ENCODE data around the gene PDZRN3.

PDZRN3 gene

GRCh38 chr3:73352841-73353645 is 271.7 kb downstream of the PDZRN3 start:
- Histone ChIP-seq H3K9me3 (ENCODE audit: insufficient read depth, low read depth, low read length) (no peaks in the 10 kb centered on the region), H3K79me2 (ENCODE audit: control insufficient read depth, insufficient read depth, low read length, poor library complexity) (no peaks in the 10 kb centered on the region), H3K4me1 (ENCODE audit: control insufficient read depth in 1 of 2, insufficient read depth in 2 of 2, low read length in 2 of 2) (peaks cover 0 to 3% of the 10 kb centered on the region in 2 experiments), H2BK12ac (ENCODE audit: low read length) (no peak overlapping the region), H3K27me3 (ENCODE audit: insufficient read depth, low read length) (no peaks in the 10 kb centered on the region), H3K4ac (ENCODE audit: low read depth, low read length) (no peak overlapping the region), H2BK5ac (ENCODE audit: low read depth, low read length, poor library complexity) (no peak overlapping the region), H4K12ac (ENCODE audit: low read depth, low read length) (no peak overlapping the region), H2AK5ac (ENCODE audit: low read length) (no peak overlapping the region), H3K14ac (ENCODE audit: low read length) (no peak overlapping the region), H3K18ac (ENCODE audit: low read length) (no peak overlapping the region), H2AFZ (ENCODE audit: insufficient read depth, low read length, poor library complexity) (no peak overlapping the region), H4K8ac (ENCODE audit: low read depth, low read length) (no peak overlapping the region), H3K36me3 (ENCODE audit: control insufficient read depth in 1 of 2, insufficient read depth in 2 of 2, low read length in 2 of 2) (no peaks in the 10 kb centered on the region), H3K23ac (ENCODE audit: low read length) (no peak overlapping the region), H3K27ac (ENCODE audit: low read depth, low read length) (no peak overlapping the region), H3K4me2 (ENCODE audit: low read length) (no peak overlapping the region), H3K4me3 (ENCODE audit: low read depth, low read length) (no peak overlapping the region), H2BK120ac (ENCODE audit: insufficient read depth, low read length, poor library complexity) (no peak overlapping the region), H4K91ac (ENCODE audit: low read depth, low read length) (no peak overlapping the region), H3K9ac (ENCODE audit: low read length) (no peak overlapping the region), H3K79me1 (ENCODE audit: low read length) (peaks cover 2% of the 10 kb centered on the region)
- no peak for DNase-seq
- WGBS (ENCODE audit: extremely low coverage, insufficient coverage, insufficient read length): 100% methylated on average over 1 of the region's 8 CpGs

GRCh38 chr3:73351423-73352071 is 273.2 kb downstream of the PDZRN3 start:
- no peak overlapping the region for H3K9ac ChIP-seq (ENCODE audit: low read length)
- no peak overlapping the region for H3K4ac ChIP-seq (ENCODE audit: low read depth, low read length)
- H4K8ac ChIP-seq (ENCODE audit: low read depth, low read length): no peak overlapping the region
- no peak overlapping the region for H3K27ac ChIP-seq (ENCODE audit: low read depth, low read length)
- no peak overlapping the region for H2BK120ac ChIP-seq (ENCODE audit: insufficient read depth, low read length, poor library complexity)
- no peaks in the 10 kb centered on the region for H3K9me3 ChIP-seq (ENCODE audit: insufficient read depth, low read depth, low read length)
- H2AK5ac ChIP-seq (ENCODE audit: low read length): no peak overlapping the region
- H3K36me3 ChIP-seq (ENCODE audit: control insufficient read depth in 1 of 2, insufficient read depth in 2 of 2, low read length in 2 of 2): no peaks in the 10 kb centered on the region
- no peak overlapping the region for H4K91ac ChIP-seq (ENCODE audit: low read depth, low read length)
- no peak overlapping the region for H3K23ac ChIP-seq (ENCODE audit: low read length)
- no peak overlapping the region for H4K12ac ChIP-seq (ENCODE audit: low read depth, low read length)
- H3K4me3 ChIP-seq (ENCODE audit: low read depth, low read length): no peak overlapping the region
- no CpG with 5 or more reads among the region's 9 CpGs for WGBS (ENCODE audit: extremely low coverage, insufficient coverage, insufficient read length)
- peaks cover 0 to 3% of the 10 kb centered on the region in 2 experiments for H3K4me1 ChIP-seq (ENCODE audit: control insufficient read depth in 1 of 2, insufficient read depth in 2 of 2, low read length in 2 of 2)
- no peak overlapping the region for H2BK12ac ChIP-seq (ENCODE audit: low read length)
- H3K4me2 ChIP-seq (ENCODE audit: low read length): no peak overlapping the region
- peaks cover 2% of the 10 kb centered on the region for H3K79me1 ChIP-seq (ENCODE audit: low read length)
- no peak overlapping the region for H2AFZ ChIP-seq (ENCODE audit: insufficient read depth, low read length, poor library complexity)
- H3K18ac ChIP-seq (ENCODE audit: low read length): no peak overlapping the region
- no peaks in the 10 kb centered on the region for H3K79me2 ChIP-seq (ENCODE audit: control insufficient read depth, insufficient read depth, low read length, poor library complexity)
- no peaks in the 10 kb centered on the region for H3K27me3 ChIP-seq (ENCODE audit: insufficient read depth, low read length)
- no peak overlapping the region for H2BK5ac ChIP-seq (ENCODE audit: low read depth, low read length, poor library complexity)
- no peak overlapping the region for H3K14ac ChIP-seq (ENCODE audit: low read length)
- no peak for DNase-seq

GRCh38 chr3:73350996-73351395 is 273.7 kb downstream of the PDZRN3 start:
- no peak overlapping the region for H2BK12ac ChIP-seq (ENCODE audit: low read length)
- H3K18ac ChIP-seq (ENCODE audit: low read length): no peak overlapping the region
- no peak overlapping the region for H4K91ac ChIP-seq (ENCODE audit: low read depth, low read length)
- H3K79me2 ChIP-seq (ENCODE audit: control insufficient read depth, insufficient read depth, low read length, poor library complexity): no peaks in the 10 kb centered on the region
- WGBS (ENCODE audit: extremely low coverage, insufficient coverage, insufficient read length): no CpG with 5 or more reads among the region's 6 CpGs
- H3K4ac ChIP-seq (ENCODE audit: low read depth, low read length): no peak overlapping the region
- no peak overlapping the region for H3K4me3 ChIP-seq (ENCODE audit: low read depth, low read length)
- DNase-seq: no peak
- peaks cover 0 to 3% of the 10 kb centered on the region in 2 experiments for H3K4me1 ChIP-seq (ENCODE audit: control insufficient read depth in 1 of 2, insufficient read depth in 2 of 2, low read length in 2 of 2)
- no peaks in the 10 kb centered on the region for H3K27me3 ChIP-seq (ENCODE audit: insufficient read depth, low read length)
- H2AK5ac ChIP-seq (ENCODE audit: low read length): no peak overlapping the region
- H2AFZ ChIP-seq (ENCODE audit: insufficient read depth, low read length, poor library complexity): no peak overlapping the region
- H3K4me2 ChIP-seq (ENCODE audit: low read length): no peak overlapping the region
- H2BK120ac ChIP-seq (ENCODE audit: insufficient read depth, low read length, poor library complexity): no peak overlapping the region
- peaks cover 2% of the 10 kb centered on the region for H3K79me1 ChIP-seq (ENCODE audit: low read length)
- no peak overlapping the region for H4K12ac ChIP-seq (ENCODE audit: low read depth, low read length)
- H3K23ac ChIP-seq (ENCODE audit: low read length): no peak overlapping the region
- no peak overlapping the region for H3K14ac ChIP-seq (ENCODE audit: low read length)
- no peak overlapping the region for H4K8ac ChIP-seq (ENCODE audit: low read depth, low read length)
- H3K36me3 ChIP-seq (ENCODE audit: control insufficient read depth in 1 of 2, insufficient read depth in 2 of 2, low read length in 2 of 2): no peaks in the 10 kb centered on the region
- H3K9me3 ChIP-seq (ENCODE audit: insufficient read depth, low read depth, low read length): no peaks in the 10 kb centered on the region
- H2BK5ac ChIP-seq (ENCODE audit: low read depth, low read length, poor library complexity): no peak overlapping the region
- no peak overlapping the region for H3K27ac ChIP-seq (ENCODE audit: low read depth, low read length)
- no peak overlapping the region for H3K9ac ChIP-seq (ENCODE audit: low read length)

- peaks cover 2% of the 10 kb centered on the region for H3K79me1 ChIP-seq (ENCODE audit: low read length)
- no peak overlapping the region for H2AFZ ChIP-seq (ENCODE audit: insufficient read depth, low read length, poor library complexity)
- H4K91ac ChIP-seq (ENCODE audit: low read depth, low read length): no peak overlapping the region
- H2BK120ac ChIP-seq (ENCODE audit: insufficient read depth, low read length, poor library complexity): no peak overlapping the region
- no peak overlapping the region for H2BK12ac ChIP-seq (ENCODE audit: low read length)
- H4K8ac ChIP-seq (ENCODE audit: low read depth, low read length): no peak overlapping the region
- H3K23ac ChIP-seq (ENCODE audit: low read length): no peak overlapping the region
- no peak overlapping the region for H3K4me3 ChIP-seq (ENCODE audit: low read depth, low read length)
- no peak overlapping the region for H3K18ac ChIP-seq (ENCODE audit: low read length)
- H3K4me2 ChIP-seq (ENCODE audit: low read length): no peak overlapping the region
- no peaks in the 10 kb centered on the region for H3K36me3 ChIP-seq (ENCODE audit: control insufficient read depth in 1 of 2, insufficient read depth in 2 of 2, low read length in 2 of 2)
- no peak overlapping the region for H3K14ac ChIP-seq (ENCODE audit: low read length)
- no peak overlapping the region for H4K12ac ChIP-seq (ENCODE audit: low read depth, low read length)
- H3K79me2 ChIP-seq (ENCODE audit: control insufficient read depth, insufficient read depth, low read length, poor library complexity): no peaks in the 10 kb centered on the region
- H3K27me3 ChIP-seq (ENCODE audit: insufficient read depth, low read length): no peaks in the 10 kb centered on the region
- WGBS (ENCODE audit: extremely low coverage, insufficient coverage, insufficient read length): no CpG with 5 or more reads among the region's 4 CpGs
- no peaks in the 10 kb centered on the region for H3K9me3 ChIP-seq (ENCODE audit: insufficient read depth, low read depth, low read length)
- H3K27ac ChIP-seq (ENCODE audit: low read depth, low read length): no peak overlapping the region
- no peak for DNase-seq
- no peak overlapping the region for H3K9ac ChIP-seq (ENCODE audit: low read length)
- no peak overlapping the region for H2AK5ac ChIP-seq (ENCODE audit: low read length)
- no peak overlapping the region for H2BK5ac ChIP-seq (ENCODE audit: low read depth, low read length, poor library complexity)
- H3K4ac ChIP-seq (ENCODE audit: low read depth, low read length): no peak overlapping the region
- H3K4me1 ChIP-seq (ENCODE audit: control insufficient read depth in 1 of 2, insufficient read depth in 2 of 2, low read length in 2 of 2): peaks cover 0 to 3% of the 10 kb centered on the region in 2 experiments
Observed at GRCh38 chr3:73349657-73350056, 275.1 kb downstream of the PDZRN3 start.
